GM19397 (cell line): ENCODE data around the gene PGA3.
"Not testable (repeated sequence)": the region's sequence is repeated elsewhere in the genome, so short reads cannot be mapped to it uniquely, and the experiment has no call there.

ENCODE experiments used
- ATAC-seq: cut with Tn5 transposase; IDR thresholded peaks from one replicate; pipeline ENCODE4 v1.9.1; 2021; ENCODE audit warnings: mild to moderate bottlenecking, moderate library complexity; ENCODE audit not compliant: unreplicated experiment

Gene PGA3

GRCh38 chr11:61170566-61170965 is 32.7 kb upstream of the PGA3 start:
- ATAC-seq, result no peak

- ATAC-seq, result no peak
These were observed 31.4 kb upstream of the PGA3 start for GRCh38 chr11:61171907-61172306.

- no peak for ATAC-seq
These were observed 31.0 kb upstream of the PGA3 start for GRCh38 chr11:61172356-61172755.

- no peak for ATAC-seq
These were observed 30.4 kb upstream of the PGA3 start for GRCh38 chr11:61172888-61173287.

GRCh38 chr11:61173456-61173855 is 29.9 kb upstream of the PGA3 start:
- ATAC-seq, result no peak

- ATAC-seq, result no peak
These were observed 29.0 kb upstream of the PGA3 start for GRCh38 chr11:61174273-61174672.

GRCh38 chr11:61174949-61175348 is 28.4 kb upstream of the PGA3 start:
- ATAC-seq, result no peak

GRCh38 chr11:61176446-61176845 is 26.9 kb upstream of the PGA3 start:
- no peak for ATAC-seq

- not testable (repeated sequence) for ATAC-seq
These were observed 23.1 kb upstream of the PGA3 start for GRCh38 chr11:61180205-61180604.

GRCh38 chr11:61181489-61181888 is 21.8 kb upstream of the PGA3 start:
- no peak for ATAC-seq

- ATAC-seq, result no peak
These were observed 19.7 kb upstream of the PGA3 start for GRCh38 chr11:61183645-61184044.

GRCh38 chr11:61186504-61186903 is 16.8 kb upstream of the PGA3 start:
- no peak for ATAC-seq

- ATAC-seq, result no peak
These were observed 15.7 kb upstream of the PGA3 start for GRCh38 chr11:61187505-61188130.

GRCh38 chr11:61189933-61190332 is 13.4 kb upstream of the PGA3 start:
- ATAC-seq, result no peak

GRCh38 chr11:61193596-61193995 is 9.7 kb upstream of the PGA3 start:
- no peak for ATAC-seq

GRCh38 chr11:61194169-61194671 is 9.1 kb upstream of the PGA3 start:
- no peak for ATAC-seq

GRCh38 chr11:61194981-61195695 is 8.2 kb upstream of the PGA3 start:
- ATAC-seq, result no peak

- ATAC-seq, result no peak
These were observed 7.6 kb upstream of the PGA3 start for GRCh38 chr11:61195719-61196118.

GRCh38 chr11:61198361-61198760 is 5.0 kb upstream of the PGA3 start:
- no peak for ATAC-seq

- ATAC-seq, result no peak
These were observed 4.3 kb upstream of the PGA3 start for GRCh38 chr11:61198948-61199523.

GRCh38 chr11:61201476-61201875 is 1.8 kb upstream of the PGA3 start:
- no peak for ATAC-seq

GRCh38 chr11:61203873-61204272 is 558 bp downstream of the PGA3 start:
- ATAC-seq, result not testable (repeated sequence)
